PC-9 (cell line): ENCODE results near the gene ALG6.

Experiments used
- EZH2 ChIP-seq: fragments of 200-600 bp; sonication (generic); IDR thresholded peaks from 2 replicates; pipeline ENCODE4 v1.8.0; 2017; ENCODE audit warnings: antibody characterized with exemption, low read depth
- TF ChIP-seq, protein P1 (sequence below): fragments of 200-600 bp; sonication (generic); conservative IDR thresholded peaks from 2 replicates; pipeline ENCODE4 v1.6.1; 2017; ENCODE audit warnings: mixed run types, antibody characterized with exemption, mild to moderate bottlenecking, moderate library complexity

DNA sequence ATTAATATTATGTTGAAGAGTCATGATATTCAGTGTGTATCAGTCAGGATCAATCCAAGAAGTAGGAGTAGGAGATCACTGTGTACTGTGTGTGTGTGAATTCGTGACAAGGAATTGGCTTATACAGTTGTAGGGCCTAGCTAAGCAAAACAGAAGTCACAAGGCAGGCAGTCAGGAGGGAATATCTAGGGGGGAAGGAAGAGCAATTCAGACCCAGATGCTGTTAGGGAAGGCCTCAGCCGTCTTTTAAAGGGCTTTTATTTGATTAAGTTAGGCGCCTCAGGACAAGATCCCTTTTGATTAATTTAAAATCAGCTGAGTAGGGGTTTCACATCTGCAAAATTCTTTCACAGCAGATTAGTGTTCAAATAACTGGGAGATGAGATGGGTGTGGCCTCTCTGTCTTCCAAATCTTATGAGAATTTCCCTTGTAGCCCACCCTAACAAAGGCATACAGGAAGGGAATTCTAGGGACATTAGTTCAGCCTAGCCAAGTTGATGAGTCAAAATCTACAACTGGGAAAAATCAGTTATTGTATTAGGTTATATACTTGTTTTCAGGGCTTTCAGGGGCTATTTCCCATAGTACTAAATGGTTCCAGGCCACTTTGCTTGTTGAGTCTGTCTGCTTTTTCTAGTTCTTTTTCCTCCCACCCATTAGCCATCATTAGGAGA, 47.4 kb downstream of the ALG6 start:
- TF ChIP-seq EZH2: no peak
- TF ChIP-seq, protein P1, sequence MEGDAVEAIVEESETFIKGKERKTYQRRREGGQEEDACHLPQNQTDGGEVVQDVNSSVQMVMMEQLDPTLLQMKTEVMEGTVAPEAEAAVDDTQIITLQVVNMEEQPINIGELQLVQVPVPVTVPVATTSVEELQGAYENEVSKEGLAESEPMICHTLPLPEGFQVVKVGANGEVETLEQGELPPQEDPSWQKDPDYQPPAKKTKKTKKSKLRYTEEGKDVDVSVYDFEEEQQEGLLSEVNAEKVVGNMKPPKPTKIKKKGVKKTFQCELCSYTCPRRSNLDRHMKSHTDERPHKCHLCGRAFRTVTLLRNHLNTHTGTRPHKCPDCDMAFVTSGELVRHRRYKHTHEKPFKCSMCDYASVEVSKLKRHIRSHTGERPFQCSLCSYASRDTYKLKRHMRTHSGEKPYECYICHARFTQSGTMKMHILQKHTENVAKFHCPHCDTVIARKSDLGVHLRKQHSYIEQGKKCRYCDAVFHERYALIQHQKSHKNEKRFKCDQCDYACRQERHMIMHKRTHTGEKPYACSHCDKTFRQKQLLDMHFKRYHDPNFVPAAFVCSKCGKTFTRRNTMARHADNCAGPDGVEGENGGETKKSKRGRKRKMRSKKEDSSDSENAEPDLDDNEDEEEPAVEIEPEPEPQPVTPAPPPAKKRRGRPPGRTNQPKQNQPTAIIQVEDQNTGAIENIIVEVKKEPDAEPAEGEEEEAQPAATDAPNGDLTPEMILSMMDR: no peak
